Effector memory CD4-positive, alpha-beta T cell (primary cell): ENCODE results near the gene AP1G2.

Source experiments
- DNase-seq, 3 donors: peaks; one replicate each; pipeline ENCODE4 v3.0.0-alpha.2; 2020
- H3K27ac ChIP-seq: 2 replicates; pipeline ENCODE4 v1.7.0; 2013; ENCODE audit warnings: mild to moderate bottlenecking, low read length, moderate library complexity; ENCODE audit not compliant: insufficient read depth, poor library complexity, severe bottlenecking
- H3K27me3 ChIP-seq: replicated peaks from 2 replicates; pipeline ENCODE4 v1.7.0; 2013; ENCODE audit warnings: mild to moderate bottlenecking, low read length; ENCODE audit not compliant: insufficient read depth, control insufficient read depth, poor library complexity, severe bottlenecking
- H3K36me3 ChIP-seq: 2 replicates; pipeline ENCODE4 v1.7.0; 2013; ENCODE audit warnings: mild to moderate bottlenecking, low read length, moderate library complexity; ENCODE audit not compliant: control insufficient read depth, insufficient read depth
- H3K4me1 ChIP-seq: 2 replicates; pipeline ENCODE4 v1.7.0; 2013; ENCODE audit warnings: low read length, mild to moderate bottlenecking; ENCODE audit not compliant: control insufficient read depth, insufficient read depth, poor library complexity, severe bottlenecking
- H3K4me3 ChIP-seq: 2 replicates; pipeline ENCODE4 v1.7.0; 2013; ENCODE audit warnings: low read length, low read depth, mild to moderate bottlenecking; ENCODE audit not compliant: insufficient read depth, poor library complexity, severe bottlenecking
- H3K9me3 ChIP-seq: 2 replicates; pipeline ENCODE4 v1.7.0; 2013; ENCODE audit warnings: mild to moderate bottlenecking, low read length, moderate library complexity; ENCODE audit not compliant: control insufficient read depth

AP1G2 gene

GRCh38 chr14:23564181-23564812, 3.3 kb downstream of the AP1G2 start:
- peaks cover 55% of the 10 kb centered on the region for H3K36me3 ChIP-seq
- no peaks in the 10 kb centered on the region for H3K27me3 ChIP-seq
- H3K27ac ChIP-seq, result no peak overlapping the region
- DNase-seq, result no peak
- peaks cover 19% of the 10 kb centered on the region for H3K4me1 ChIP-seq
- H3K4me3 ChIP-seq, result no peak overlapping the region
- H3K9me3 ChIP-seq, result no peaks in the 10 kb centered on the region

GRCh38 chr14:23563473-23564180, 4.0 kb downstream of the AP1G2 start:
- H3K9me3 ChIP-seq, result no peaks in the 10 kb centered on the region
- no peak for DNase-seq
- H3K4me1 ChIP-seq, result peaks cover 19% of the 10 kb centered on the region
- H3K27me3 ChIP-seq, result no peaks in the 10 kb centered on the region
- H3K36me3 ChIP-seq, result peaks cover 61% of the 10 kb centered on the region
- no peak overlapping the region for H3K27ac ChIP-seq
- no peak overlapping the region for H3K4me3 ChIP-seq

- peak; percentile 22 to 47 (median 32) for DNase-seq
- Histone ChIP-seq H3K4me3 (no peak overlapping the region), H3K36me3 (peaks cover 63% of the 10 kb centered on the region), H3K4me1 (peaks cover 13% of the 10 kb centered on the region), H3K9me3 (no peaks in the 10 kb centered on the region), H3K27ac (no peak overlapping the region), H3K27me3 (no peaks in the 10 kb centered on the region)
Measured at GRCh38 chr14:23562822-23563472, 4.6 kb downstream of the AP1G2 start.

- Histone ChIP-seq H3K27me3 (no peaks in the 10 kb centered on the region), H3K27ac (no peak overlapping the region)
Measured at GRCh38 chr14:23561873-23562821, 5.4 kb downstream of the AP1G2 start.

GRCh38 chr14:23561259-23561658, 6.3 kb downstream of the AP1G2 start:
- no peak overlapping the region for H3K4me3 ChIP-seq
- no peak for DNase-seq
- H3K27ac ChIP-seq, result no peak overlapping the region
- H3K9me3 ChIP-seq, result no peaks in the 10 kb centered on the region
- H3K27me3 ChIP-seq, result no peaks in the 10 kb centered on the region
- H3K4me1 ChIP-seq, result peaks cover 10% of the 10 kb centered on the region
- H3K36me3 ChIP-seq, result peaks cover 63% of the 10 kb centered on the region

More at GRCh38 chr14:23561873-23562821, 5.4 kb downstream of the AP1G2 start:
- Histone ChIP-seq H3K36me3 (peaks cover 63% of the 10 kb centered on the region), H3K4me3 (no peak overlapping the region), H3K9me3 (no peaks in the 10 kb centered on the region), H3K4me1 (peaks cover 11% of the 10 kb centered on the region)
- DNase-seq, result no peak

DNA sequence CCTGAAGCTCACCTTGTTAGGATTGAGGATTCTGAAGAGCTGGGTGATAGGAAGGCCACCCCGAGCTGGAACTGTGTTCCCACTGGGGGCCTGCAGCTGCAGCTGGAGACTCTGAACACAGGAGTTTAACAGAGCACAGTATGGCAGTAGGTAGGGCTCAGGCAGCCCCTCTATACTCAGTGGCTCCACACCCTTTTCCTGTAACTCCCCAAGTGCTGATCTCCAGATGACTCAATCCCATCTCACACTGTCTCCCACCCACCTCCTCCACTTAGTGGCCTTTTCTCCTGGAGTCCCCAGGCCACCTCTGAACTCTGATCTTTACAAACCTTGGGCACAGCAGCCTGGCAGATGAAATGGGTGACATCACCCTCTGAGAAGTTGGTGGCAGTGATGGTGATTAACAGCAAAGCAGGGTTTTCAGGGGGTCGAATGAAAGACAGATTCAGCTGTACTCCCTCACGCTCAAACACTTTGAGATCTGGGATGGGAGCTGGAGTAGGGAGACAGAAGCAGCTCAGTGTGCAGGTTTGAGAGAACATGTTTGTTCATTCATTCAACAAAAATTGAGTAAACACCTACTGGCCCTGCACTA, 7.6 kb downstream of the AP1G2 start:
- Histone ChIP-seq H3K27ac (no peak overlapping the region), H3K4me1 (peaks cover 10% of the 10 kb centered on the region), H3K27me3 (no peaks in the 10 kb centered on the region), H3K9me3 (no peaks in the 10 kb centered on the region), H3K36me3 (peaks cover 55% of the 10 kb centered on the region), H3K4me3 (no peak overlapping the region)
- no peak for DNase-seq

- Histone ChIP-seq H3K36me3 (peaks cover 48% of the 10 kb centered on the region), H3K4me1 (peaks cover 10% of the 10 kb centered on the region), H3K9me3 (no peaks in the 10 kb centered on the region), H3K27ac (peak overlapping the region; percentile 12), H3K4me3 (no peak overlapping the region), H3K27me3 (no peaks in the 10 kb centered on the region)
- DNase-seq, result peak; percentile 33 to 49 (median 48)
Measured at GRCh38 chr14:23559010-23559925, 8.3 kb downstream of the AP1G2 start.

GRCh38 chr14:23558346-23559009, 9.1 kb downstream of the AP1G2 start:
- Histone ChIP-seq H3K9me3 (no peaks in the 10 kb centered on the region), H3K36me3 (peaks cover 41% of the 10 kb centered on the region), H3K27ac (no peak overlapping the region), H3K4me3 (no peak overlapping the region), H3K4me1 (peaks cover 10% of the 10 kb centered on the region), H3K27me3 (no peaks in the 10 kb centered on the region)
- DNase-seq, result no peak
